Activated naive CD4-positive, alpha-beta T cell treated with anti-CD3 and anti-CD28 coated beads for 36 hours (primary cell): Measurements from ENCODE around the gene MAP3K19. TPM values are rescaled to one million over a fixed set of nuclear protein-coding genes. Genes with fewer than 3 reads are reported as not detected.
"Not testable (repeated sequence)": the region's sequence is repeated elsewhere in the genome, so short reads cannot be mapped to it uniquely, and the experiment has no call there.

ENCODE experiments used
- CTCF ChIA-PET: fragments of 350-600 bp; sonication (Branson Sonifier 250); formaldehyde crosslinking; loops from one replicate; lab custom pipeline; 2021; ENCODE audit warnings: antibody characterized with exemption; lab: Charles Lee
- DNase-seq: peaks from one replicate; pipeline ENCODE4 v3.0.0-alpha.2; 2020
- H3K27ac Mint-ChIP-seq: one replicate; pipeline ENCODE4 v1.8.0; 2021; ENCODE audit warnings: mild to moderate bottlenecking, mixed read lengths
- H3K27me3 Mint-ChIP-seq: one replicate; pipeline ENCODE4 v1.8.0; 2021; ENCODE audit warnings: low read depth, mixed read lengths
- H3K36me3 Mint-ChIP-seq: one replicate; pipeline ENCODE4 v1.8.0; 2021; ENCODE audit warnings: low read depth, mixed read lengths
- H3K4me1 Mint-ChIP-seq: one replicate; pipeline ENCODE4 v1.8.0; 2021; ENCODE audit warnings: low read depth, mixed read lengths
- H3K4me3 Mint-ChIP-seq: one replicate; pipeline ENCODE4 v1.8.0; 2021; ENCODE audit warnings: mild to moderate bottlenecking, moderate library complexity, mixed read lengths
- H3K9me3 Mint-ChIP-seq: one replicate; pipeline ENCODE4 v1.8.0; 2021; ENCODE audit warnings: mixed read lengths
- intact Hi-C: fragments of 100-400 bp; cut with micrococcal nuclease; formaldehyde crosslinking; loops from one replicate; pipeline ENCODE4 v1.15.1; 2023
- total RNA-seq, 2 experiments: library from RNA; stranded (reverse); gene quantifications; one replicate each; pipeline ENCODE4 v1.2.3, GENCODE V29; 2021

The MAP3K19 gene
- not detected for total RNA-seq

- Mint-ChIP-seq H3K4me1 (peaks cover 10% of the 10 kb centered on the region), H3K9me3 (no peaks in the 10 kb centered on the region), H3K4me3 (no peak within 1 kb of the TSS), H3K27ac (no peak within 1 kb of the TSS), H3K27me3 (no peaks in the 10 kb centered on the region), H3K36me3 (no peaks in the 10 kb centered on the region)
- intact Hi-C loops: no loop called here
- CTCF ChIA-PET: interaction anchor here (0.6 to 1.1 kb wide), 2 partner anchors 41 to 74 kb away, joined by 3 to 4 read pairs; no protein-coding TSS in a partner anchor
- no peak for DNase-seq
Measured at GRCh38 chr2:135047300-135047699, at the start of gene MAP3K19. MAP3K19 (minus strand) TSS chr2:135047447; CDS start chr2:135024647, 22,800 bp downstream.

- Mint-ChIP-seq H3K27ac (no peak overlapping the region), H3K27me3 (no peaks in the 10 kb centered on the region)
- intact Hi-C loops: no loop called here
Measured at GRCh38 chr2:135096665-135097446, 49.6 kb upstream of the MAP3K19 start.

DNA sequence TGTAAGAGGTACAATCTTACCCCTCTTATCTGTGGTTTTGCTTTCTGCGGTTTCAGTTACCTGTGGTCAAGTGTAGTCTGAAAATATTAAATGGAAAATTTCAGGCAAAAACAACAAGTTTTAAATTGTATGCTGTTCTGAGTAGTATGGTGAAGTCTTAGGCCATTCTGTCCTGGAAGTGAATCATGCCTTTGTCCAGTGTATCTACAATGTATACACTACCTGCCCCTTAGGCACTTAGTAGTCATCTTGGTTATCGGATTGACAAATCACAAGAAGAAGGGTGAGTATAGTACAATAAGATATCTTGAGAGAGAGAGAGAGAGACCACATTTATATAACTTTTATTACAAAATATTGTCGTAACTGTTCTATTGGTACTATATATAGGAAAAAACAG lies 48.3 kb upstream of the MAP3K19 start:
- intact Hi-C loops: no loop called here
- no peak overlapping the region for H3K4me3 Mint-ChIP-seq

More at GRCh38 chr2:135096665-135097446, 49.6 kb upstream of the MAP3K19 start:
- CTCF ChIA-PET: no interaction called here
- Mint-ChIP-seq H3K4me1 (peaks cover 21% of the 10 kb centered on the region), H3K9me3 (no peaks in the 10 kb centered on the region), H3K36me3 (peaks cover 40% of the 10 kb centered on the region), H3K4me3 (no peak overlapping the region)
- DNase-seq: no peak

DNA sequence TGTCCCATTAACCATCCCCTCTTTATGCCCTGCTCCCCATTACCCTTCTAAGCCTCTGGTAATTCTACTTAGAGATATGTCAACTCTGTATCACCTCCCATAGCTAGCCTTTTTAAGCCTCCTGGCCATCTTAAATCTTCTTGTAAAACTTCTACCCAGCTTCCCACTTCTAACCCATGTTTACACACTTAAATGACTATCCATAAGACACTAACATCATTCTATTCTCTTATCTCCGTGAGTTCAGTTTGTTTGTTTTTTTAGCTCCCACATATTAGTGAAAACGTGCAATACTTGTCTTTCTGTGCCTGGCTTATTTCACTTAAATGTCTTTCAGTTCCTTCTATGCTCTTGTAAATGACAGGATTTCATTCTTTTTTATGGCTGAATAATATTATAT lies 47.3 kb upstream of the MAP3K19 start:
- DNase-seq: no peak
- H3K9me3 Mint-ChIP-seq: peaks cover 1% of the 10 kb centered on the region
- H3K4me1 Mint-ChIP-seq: peaks cover 16% of the 10 kb centered on the region
- intact Hi-C loops: no loop called here
- CTCF ChIA-PET: interaction anchor here (0.6 kb wide), 1 partner anchor 240 kb away, joined by 5 read pairs; no protein-coding TSS in a partner anchor
- peaks cover 32% of the 10 kb centered on the region for H3K36me3 Mint-ChIP-seq
- no peak overlapping the region for H3K27ac Mint-ChIP-seq
- no peaks in the 10 kb centered on the region for H3K27me3 Mint-ChIP-seq
- no peak overlapping the region for H3K4me3 Mint-ChIP-seq

More for the DNA sequence above, 48.3 kb upstream of the MAP3K19 start:
- H3K9me3 Mint-ChIP-seq: no peaks in the 10 kb centered on the region
- H3K27me3 Mint-ChIP-seq: no peaks in the 10 kb centered on the region
- no peak for DNase-seq
- H3K27ac Mint-ChIP-seq: no peak overlapping the region
- H3K36me3 Mint-ChIP-seq: peaks cover 35% of the 10 kb centered on the region
- CTCF ChIA-PET: no interaction called here
- peaks cover 18% of the 10 kb centered on the region for H3K4me1 Mint-ChIP-seq

GRCh38 chr2:135093670-135094330 lies 46.6 kb upstream of the MAP3K19 start:
- intact Hi-C loops: no loop called here
- no peak overlapping the region for H3K27ac Mint-ChIP-seq
- no peak overlapping the region for H3K4me3 Mint-ChIP-seq
- DNase-seq: no peak
- peaks cover 36% of the 10 kb centered on the region for H3K36me3 Mint-ChIP-seq
- peaks cover 13% of the 10 kb centered on the region for H3K4me1 Mint-ChIP-seq
- H3K27me3 Mint-ChIP-seq: no peaks in the 10 kb centered on the region
- CTCF ChIA-PET: interaction anchor here (0.6 kb wide), 1 partner anchor 241 kb away, joined by 5 read pairs; no protein-coding TSS in a partner anchor
- H3K9me3 Mint-ChIP-seq: peaks cover 8% of the 10 kb centered on the region

DNA sequence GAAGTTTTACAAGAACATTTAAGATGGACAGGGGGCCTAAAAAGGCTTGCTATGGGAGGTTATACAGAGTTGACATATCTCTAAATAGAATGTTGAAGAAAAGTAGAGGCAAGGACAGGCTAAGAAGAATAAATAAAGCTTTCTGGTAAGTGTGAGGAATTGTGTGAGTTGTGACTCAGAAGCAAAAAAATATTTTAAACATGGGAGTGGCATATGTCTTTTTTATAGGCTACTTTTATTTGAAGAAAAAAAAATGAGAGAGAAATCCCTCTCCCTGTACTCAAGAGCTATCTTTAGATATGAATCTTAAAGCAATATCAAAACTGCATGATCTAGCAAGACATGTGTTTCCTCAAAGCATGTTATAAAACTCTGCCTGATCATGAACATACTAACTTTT lies 45.9 kb upstream of the MAP3K19 start:
- no peak overlapping the region for H3K4me3 Mint-ChIP-seq
- CTCF ChIA-PET: no interaction called here
- no peak overlapping the region for H3K27ac Mint-ChIP-seq
- no peaks in the 10 kb centered on the region for H3K27me3 Mint-ChIP-seq
- peaks cover 13% of the 10 kb centered on the region for H3K4me1 Mint-ChIP-seq
- peaks cover 38% of the 10 kb centered on the region for H3K36me3 Mint-ChIP-seq
- intact Hi-C loops: no loop called here
- DNase-seq: no peak
- peaks cover 10% of the 10 kb centered on the region for H3K9me3 Mint-ChIP-seq

- H3K9me3 Mint-ChIP-seq: peaks cover 10% of the 10 kb centered on the region
- H3K36me3 Mint-ChIP-seq: peaks cover 38% of the 10 kb centered on the region
- intact Hi-C loops: no loop called here
- H3K27ac Mint-ChIP-seq: no peak overlapping the region
- DNase-seq: no peak
- peaks cover 16% of the 10 kb centered on the region for H3K4me1 Mint-ChIP-seq
- no peaks in the 10 kb centered on the region for H3K27me3 Mint-ChIP-seq
- CTCF ChIA-PET: interaction anchor here (0.6 kb wide), 1 partner anchor 465 kb away, joined by 3 read pairs; no protein-coding TSS in a partner anchor
- H3K4me3 Mint-ChIP-seq: no peak overlapping the region
Measured at GRCh38 chr2:135091681-135092080, 44.4 kb upstream of the MAP3K19 start.

GRCh38 chr2:135089597-135089996 lies 42.4 kb upstream of the MAP3K19 start:
- H3K9me3 Mint-ChIP-seq: peaks cover 13% of the 10 kb centered on the region
- H3K4me1 Mint-ChIP-seq: peaks cover 30% of the 10 kb centered on the region
- DNase-seq, intact Hi-C loops, H3K4me3 Mint-ChIP-seq, H3K27ac Mint-ChIP-seq, CTCF ChIA-PET, H3K27me3 Mint-ChIP-seq: not testable (repeated sequence)
- H3K36me3 Mint-ChIP-seq: peaks cover 38% of the 10 kb centered on the region

GRCh38 chr2:135086222-135086621 lies 39.0 kb upstream of the MAP3K19 start:
- Mint-ChIP-seq H3K36me3 (peaks cover 36% of the 10 kb centered on the region), H3K4me1 (peaks cover 29% of the 10 kb centered on the region), H3K27me3 (no peaks in the 10 kb centered on the region), H3K27ac (no peak overlapping the region), H3K4me3 (no peak overlapping the region), H3K9me3 (peaks cover 13% of the 10 kb centered on the region)
- no peak for DNase-seq
- intact Hi-C loops: no loop called here
- CTCF ChIA-PET: interaction anchor here (1.4 kb wide), 1 partner anchor 33 kb away, joined by 3 read pairs; no protein-coding TSS in a partner anchor

- DNase-seq: no peak
- Mint-ChIP-seq H3K9me3 (no peaks in the 10 kb centered on the region), H3K27me3 (no peaks in the 10 kb centered on the region), H3K27ac (no peak overlapping the region), H3K4me1 (peaks cover 27% of the 10 kb centered on the region), H3K36me3 (peaks cover 51% of the 10 kb centered on the region), H3K4me3 (no peak overlapping the region)
- intact Hi-C loops: no loop called here
- CTCF ChIA-PET: no interaction called here
Measured at GRCh38 chr2:135078417-135078816, 31.2 kb upstream of the MAP3K19 start.

DNA sequence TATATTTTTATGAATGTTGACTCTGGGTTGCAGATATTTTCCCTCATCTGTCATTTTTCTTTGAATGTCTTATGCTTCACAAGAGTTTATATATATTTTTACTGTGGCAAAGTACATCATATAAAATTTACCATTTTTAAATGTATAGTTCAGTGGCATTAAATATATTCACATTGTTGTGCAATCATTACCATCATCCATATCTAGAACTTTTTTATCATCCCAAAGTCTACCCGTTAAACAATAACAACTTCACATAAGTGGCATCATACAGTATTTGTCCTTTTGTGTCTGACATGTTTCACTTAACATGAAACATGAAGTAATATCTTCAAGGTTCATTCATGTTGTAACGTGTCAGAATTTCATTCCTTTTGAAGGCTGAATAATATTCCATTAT lies 29.3 kb upstream of the MAP3K19 start:
- peaks cover 13% of the 10 kb centered on the region for H3K9me3 Mint-ChIP-seq
- no peak overlapping the region for H3K27ac Mint-ChIP-seq
- no peak overlapping the region for H3K4me3 Mint-ChIP-seq
- no peak for DNase-seq
- H3K36me3 Mint-ChIP-seq: peaks cover 55% of the 10 kb centered on the region
- intact Hi-C loops: no loop called here
- CTCF ChIA-PET: no interaction called here
- peaks cover 31% of the 10 kb centered on the region for H3K4me1 Mint-ChIP-seq
- H3K27me3 Mint-ChIP-seq: no peaks in the 10 kb centered on the region

DNA sequence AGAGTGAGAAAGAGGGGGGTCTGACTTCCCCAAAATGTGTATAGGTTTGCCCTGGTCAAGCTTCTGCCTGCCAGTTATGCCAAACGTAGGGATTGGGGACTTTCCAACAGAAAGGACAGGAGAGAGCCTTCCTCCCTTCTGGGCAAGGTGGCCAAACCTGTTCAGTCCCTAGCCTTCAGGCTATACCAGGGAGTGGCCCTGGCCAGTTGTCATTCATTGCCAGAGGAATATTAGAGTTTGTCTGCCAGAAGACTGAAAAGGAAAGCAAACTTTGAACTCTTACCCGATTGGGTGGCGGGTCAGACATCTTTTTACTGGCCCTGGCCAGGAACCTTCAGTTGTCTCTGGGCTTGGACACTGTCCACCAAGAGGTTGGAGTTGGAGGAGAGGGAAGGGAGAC lies 27.0 kb upstream of the MAP3K19 start:
- CTCF ChIA-PET: no interaction called here
- no peak overlapping the region for H3K27ac Mint-ChIP-seq
- H3K9me3 Mint-ChIP-seq: peaks cover 16% of the 10 kb centered on the region
- no peaks in the 10 kb centered on the region for H3K27me3 Mint-ChIP-seq
- no peak overlapping the region for H3K4me3 Mint-ChIP-seq
- DNase-seq: no peak
- H3K36me3 Mint-ChIP-seq: peaks cover 56% of the 10 kb centered on the region
- intact Hi-C loops: no loop called here
- H3K4me1 Mint-ChIP-seq: peaks cover 37% of the 10 kb centered on the region
